NCI-H1436 (cell line): Measurements from ENCODE around the gene GYPE.
"Not testable (repeated sequence)": the region's sequence is repeated elsewhere in the genome, so short reads cannot be mapped to it uniquely, and the experiment has no call there.

Source experiments
- DNase-seq: peaks from one replicate; lab custom pipeline; 2025; lab: John Stamatoyannopoulos, UW

The GYPE gene

DNA sequence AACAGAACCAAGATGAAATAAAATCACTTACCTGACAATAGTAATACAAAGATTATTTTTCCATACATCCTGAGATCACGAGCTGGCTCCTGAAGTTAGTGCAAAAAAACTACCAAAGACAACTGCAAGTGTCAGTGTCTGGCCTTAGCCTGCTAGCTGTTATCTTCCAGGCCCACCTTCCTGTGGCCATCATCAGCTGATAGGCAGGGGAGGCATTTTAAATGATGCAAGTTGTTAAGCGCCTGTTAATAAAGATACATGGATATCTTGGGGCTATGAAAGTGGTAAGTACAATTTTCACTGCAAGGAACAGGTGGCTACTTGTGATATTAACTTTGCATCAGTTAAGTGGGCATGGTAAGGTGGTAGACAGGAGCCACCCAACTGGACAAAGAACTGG lies at the start of gene GYPE:
GYPE (minus strand) TSS at position 120 of the 400 bp plus-strand sequence; CDS start at position 68, 52 bp downstream.
- not testable (repeated sequence) for DNase-seq

DNA sequence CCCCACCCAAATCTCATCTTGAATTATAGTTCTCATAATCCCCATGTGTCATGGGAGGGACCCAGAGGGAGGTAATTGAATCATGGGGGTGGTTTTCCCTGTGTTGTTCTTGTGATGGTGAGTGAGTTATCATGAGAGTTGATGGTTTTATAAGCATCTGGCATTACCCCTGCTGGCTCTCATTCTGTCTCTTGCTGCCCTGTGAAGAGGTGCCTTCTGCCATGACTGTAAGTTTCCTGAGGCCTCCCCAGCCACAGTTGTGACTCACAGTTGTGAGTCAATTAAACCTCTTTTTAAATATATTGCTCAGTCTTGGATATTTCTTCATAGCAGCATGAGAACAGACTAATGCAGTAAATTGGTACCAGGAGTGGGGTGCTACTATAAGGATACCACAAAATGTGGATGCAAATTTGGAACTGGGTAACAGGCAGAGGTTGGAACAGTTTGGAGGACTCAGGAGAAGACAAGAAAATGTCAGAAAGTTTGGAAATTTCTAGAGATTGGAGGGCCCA lies 46.2 kb upstream of the GYPE start:
- not testable (repeated sequence) for DNase-seq

GRCh38 chr4:143950967-143951366 lies 45.6 kb upstream of the GYPE start:
- DNase-seq: not testable (repeated sequence)

DNA sequence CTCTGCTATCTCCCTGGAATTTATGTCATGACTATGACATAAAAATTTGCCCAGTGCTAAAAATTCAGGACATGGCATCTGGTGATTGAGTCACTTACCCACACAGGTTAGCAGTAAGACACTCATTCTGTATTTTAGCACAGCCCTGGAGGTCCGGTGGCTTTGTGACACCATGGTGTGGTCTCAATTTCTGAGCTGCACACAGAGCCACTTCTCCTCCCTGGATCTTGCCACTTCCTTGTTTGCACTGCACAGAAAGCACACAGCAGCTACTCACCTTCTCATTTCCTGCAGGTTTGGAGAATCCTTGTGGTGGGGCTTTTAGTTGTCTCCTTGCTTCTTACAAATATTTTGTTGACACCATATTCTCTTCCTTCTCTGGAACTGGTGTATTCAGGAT lies 44.8 kb upstream of the GYPE start:
- DNase-seq: not testable (repeated sequence)

DNA sequence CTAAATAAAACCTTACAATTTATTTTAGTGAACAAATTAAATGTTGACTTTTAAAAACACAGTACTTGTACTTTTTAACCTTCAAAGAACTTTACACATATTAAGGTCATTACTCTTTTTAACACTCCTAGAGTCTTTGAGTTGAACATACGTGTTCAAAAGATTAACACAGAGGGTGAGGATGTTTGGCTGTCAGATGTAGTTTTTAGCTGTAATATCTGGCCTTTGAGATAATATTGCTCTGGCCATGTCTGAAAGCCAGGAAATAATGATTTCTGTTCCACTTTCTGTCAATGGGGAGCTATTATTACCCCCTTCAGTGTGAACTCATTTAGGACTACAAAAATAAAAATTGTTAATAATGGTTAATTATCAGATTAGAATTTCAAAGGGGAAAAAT lies 42.1 kb upstream of the GYPE start:
- DNase-seq: not testable (repeated sequence)

GRCh38 chr4:143940708-143941107 lies 35.3 kb upstream of the GYPE start:
- DNase-seq: not testable (repeated sequence)

DNA sequence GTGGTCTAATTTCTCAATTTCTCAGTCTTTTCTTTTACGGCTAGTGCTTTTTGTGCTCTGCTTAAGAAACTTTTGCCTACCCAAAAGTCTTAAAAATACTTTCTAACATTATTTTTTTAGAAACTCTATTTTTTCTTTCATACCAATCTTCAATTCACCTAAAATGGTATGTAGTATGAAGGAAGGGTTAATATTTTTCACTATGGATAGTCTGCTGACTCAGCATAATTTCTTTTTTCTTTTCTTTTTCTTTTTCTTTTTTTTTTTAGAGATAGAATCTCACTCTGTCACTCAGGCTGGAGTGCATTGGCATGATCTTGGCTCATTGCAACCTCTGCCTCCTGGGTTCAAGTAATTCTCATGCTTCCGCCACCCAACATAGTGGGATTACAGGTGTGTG lies 34.2 kb upstream of the GYPE start:
- no peak for DNase-seq

DNA sequence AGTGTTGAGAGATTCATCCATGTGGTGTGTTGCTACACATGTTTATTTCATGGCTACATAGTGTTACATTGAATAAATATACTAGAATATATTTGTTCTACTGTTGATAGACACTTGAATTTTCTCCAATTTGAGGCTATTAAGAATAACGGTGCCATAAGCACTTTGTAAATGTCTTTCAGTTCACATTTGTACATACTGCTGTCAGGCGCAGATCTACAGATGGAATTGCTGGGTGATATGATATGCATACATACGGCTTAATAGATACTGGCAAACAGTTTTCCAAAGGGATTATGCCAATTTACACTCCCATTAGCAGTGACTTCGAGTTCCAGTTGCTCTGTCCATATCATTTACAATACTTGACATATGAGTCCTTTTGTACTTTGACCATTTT lies 33.5 kb upstream of the GYPE start:
- not testable (repeated sequence) for DNase-seq

GRCh38 chr4:143921181-143921580 lies 15.8 kb upstream of the GYPE start:
- no peak for DNase-seq

DNA sequence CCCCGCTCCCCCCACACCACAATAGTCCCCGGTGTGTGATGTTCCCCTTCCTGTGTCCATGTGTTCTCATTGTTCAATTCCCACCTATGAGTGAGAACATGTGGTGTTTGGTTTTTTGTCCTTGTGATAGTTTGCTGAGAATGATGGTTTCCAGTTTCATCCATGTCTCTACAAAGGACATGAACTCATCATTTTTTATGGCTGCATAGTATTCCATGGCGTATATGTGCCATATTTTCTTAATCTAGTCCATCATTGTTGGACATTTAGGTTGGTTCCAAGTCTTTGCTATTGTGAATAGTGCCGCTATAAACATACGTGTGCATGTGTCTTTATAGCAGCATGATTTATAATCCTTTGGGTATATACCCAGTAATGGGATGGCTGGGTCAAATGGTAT lies 11.1 kb upstream of the GYPE start:
- DNase-seq: not testable (repeated sequence)

DNA sequence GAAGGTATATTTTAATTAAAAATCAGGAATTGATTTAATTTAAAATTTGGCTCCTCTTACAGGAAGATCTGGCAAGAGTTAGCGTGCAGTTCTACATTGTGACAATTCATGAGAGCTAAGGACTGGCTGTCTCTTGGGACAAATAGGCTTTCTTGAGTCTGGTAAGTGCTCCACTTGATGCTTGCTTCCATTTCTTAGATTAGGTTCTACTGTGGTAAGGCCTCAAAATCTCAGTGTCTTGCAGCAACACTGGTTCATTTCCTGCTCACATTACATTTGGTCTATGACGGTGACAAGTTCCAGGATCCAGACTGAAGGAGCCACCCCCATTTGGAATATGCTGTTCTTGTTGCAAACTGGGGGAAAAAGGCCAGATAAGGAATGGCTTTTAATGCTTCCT lies 7.1 kb upstream of the GYPE start:
- not testable (repeated sequence) for DNase-seq

DNA sequence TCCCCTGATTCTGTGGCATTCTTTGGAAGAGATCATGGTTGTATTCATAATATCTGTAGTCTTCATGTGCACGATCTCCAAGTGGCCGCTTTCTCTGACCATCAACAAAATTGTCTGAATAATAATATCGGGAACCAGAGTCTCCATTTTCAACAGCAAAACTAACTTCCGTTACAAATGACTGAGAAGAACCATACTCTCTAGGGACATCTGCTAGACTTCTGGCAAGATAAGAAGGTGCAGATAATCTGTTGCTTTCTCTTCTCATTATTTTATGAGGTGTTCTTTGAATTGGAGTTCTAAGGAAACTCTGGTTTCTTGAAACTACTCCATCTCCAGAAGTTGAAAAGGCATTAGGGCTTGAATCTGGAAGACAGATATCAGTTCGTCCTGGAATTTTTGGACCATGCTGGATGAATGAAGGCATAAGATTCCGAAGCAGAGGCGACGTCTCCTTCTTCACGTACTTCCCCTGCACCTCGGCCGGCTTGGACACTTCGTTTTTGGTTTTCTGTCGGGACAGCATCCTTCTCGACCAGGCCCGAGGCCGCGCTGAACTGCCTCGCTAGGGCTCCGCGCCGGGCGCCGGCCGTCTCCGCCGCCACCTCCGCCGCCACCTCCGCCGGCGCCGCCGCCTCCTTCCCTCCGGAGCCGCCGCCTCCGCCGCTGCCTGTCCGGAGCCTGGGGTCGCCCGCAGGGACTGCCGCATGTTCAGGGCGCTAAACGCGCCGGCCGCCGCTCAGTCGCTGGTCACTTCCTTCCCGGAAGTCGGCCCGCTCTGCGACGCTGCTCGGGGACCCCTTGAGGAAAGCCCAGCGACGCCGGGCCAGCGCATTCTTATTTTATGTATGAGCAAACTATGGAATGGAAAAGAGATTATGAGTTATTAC lies 6.4 kb upstream of the GYPE start:
- DNase-seq: not testable (repeated sequence)

DNA sequence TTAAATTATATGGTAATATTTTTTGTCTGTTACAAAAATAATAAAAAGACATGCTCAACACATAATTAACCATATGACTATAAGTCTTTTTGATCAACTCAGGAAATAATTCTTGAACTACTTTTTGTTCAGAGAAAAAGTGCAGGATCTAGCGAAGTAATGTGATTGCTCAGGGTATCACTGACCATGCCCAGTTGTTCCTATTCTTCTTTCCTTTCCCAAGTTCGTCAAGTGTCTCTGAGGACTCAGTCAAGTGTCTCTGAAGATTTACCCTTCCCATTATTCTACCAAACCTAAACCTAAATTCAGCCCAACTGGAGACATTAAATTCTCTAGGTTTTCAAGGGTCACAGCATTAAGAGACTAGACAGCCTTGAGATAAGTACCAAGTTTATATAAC lies 5.5 kb upstream of the GYPE start:
- DNase-seq: not testable (repeated sequence)

GRCh38 chr4:143907811-143908210 lies 2.5 kb upstream of the GYPE start:
- not testable (repeated sequence) for DNase-seq

GRCh38 chr4:143904431-143904830 lies 928 bp downstream of the GYPE start:
- not testable (repeated sequence) for DNase-seq

DNA sequence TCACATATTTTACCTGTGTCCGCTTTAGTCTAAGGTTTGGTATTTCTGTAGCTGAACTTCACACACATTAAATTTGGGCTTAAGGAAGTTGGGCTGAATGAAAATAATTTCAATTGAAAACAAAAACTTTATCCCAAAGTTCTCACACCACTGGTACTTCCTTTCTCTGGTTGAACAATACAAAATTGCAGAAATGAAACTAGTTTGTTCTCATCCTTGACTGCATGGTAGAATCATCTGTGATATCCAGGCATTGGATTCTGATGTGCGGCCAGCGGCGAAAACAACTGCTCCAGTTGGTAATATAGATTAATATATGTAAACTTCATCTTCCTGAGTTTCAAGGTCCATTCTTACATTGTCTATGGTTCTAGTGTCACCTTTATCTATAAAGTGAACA lies 15.0 kb downstream of the GYPE start:
- DNase-seq: not testable (repeated sequence)

GRCh38 chr4:143888189-143888588 lies 17.2 kb downstream of the GYPE start:
- not testable (repeated sequence) for DNase-seq

GRCh38 chr4:143884965-143885364 lies 20.4 kb downstream of the GYPE start:
- not testable (repeated sequence) for DNase-seq

GRCh38 chr4:143883529-143883928 lies 21.8 kb downstream of the GYPE start:
- DNase-seq: no peak

DNA sequence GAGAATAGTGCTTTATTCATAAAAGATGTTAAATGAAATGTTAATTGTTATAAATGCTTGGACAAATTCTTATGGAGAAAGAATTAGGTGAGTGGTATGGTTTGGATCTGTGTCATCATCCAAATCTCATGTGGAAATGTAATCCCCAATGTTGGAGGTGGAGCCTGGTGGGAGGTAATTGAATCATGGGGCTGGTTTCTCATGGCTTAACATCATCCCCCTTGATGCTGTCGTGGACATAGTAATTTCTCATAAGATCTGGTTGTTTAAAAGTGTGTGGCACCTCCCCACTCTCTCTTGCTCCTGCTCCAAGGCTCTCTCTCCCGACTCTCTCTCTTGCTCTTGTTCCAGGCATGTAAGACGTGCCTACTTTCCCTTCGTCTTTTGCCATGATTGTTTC lies 22.5 kb downstream of the GYPE start:
- DNase-seq: no peak

GRCh38 chr4:143879561-143879960 lies 25.8 kb downstream of the GYPE start:
- DNase-seq: not testable (repeated sequence)

DNA sequence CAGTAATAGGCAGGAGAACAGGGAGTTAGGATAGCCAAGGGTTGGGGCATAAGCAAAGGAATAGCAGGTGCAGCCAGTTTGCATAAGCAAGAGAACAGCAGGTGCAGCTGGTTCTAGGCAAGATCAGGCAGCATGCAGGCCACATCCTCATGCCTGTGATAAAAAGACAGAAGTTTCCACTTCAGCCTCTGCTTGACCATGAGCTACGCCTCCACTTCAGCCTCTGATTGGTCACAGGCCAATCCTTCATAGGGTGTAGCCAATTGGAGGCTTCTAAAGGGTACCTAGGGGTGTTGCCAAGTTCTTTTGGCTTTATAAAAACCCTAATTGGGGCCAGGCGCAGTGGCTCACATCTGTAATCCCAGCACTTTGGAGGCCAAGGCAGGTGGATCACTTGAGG lies 30.0 kb downstream of the GYPE start:
- DNase-seq: not testable (repeated sequence)

GRCh38 chr4:143870523-143871268 lies 34.7 kb downstream of the GYPE start:
- DNase-seq: not testable (repeated sequence)
